AG04450 (cell line): Measurements from ENCODE around the gene PBX2. TPM values are rescaled to one million over a fixed set of nuclear protein-coding genes. Genes with fewer than 3 reads are reported as not detected.

ENCODE experiments used
- CTCF ChIA-PET: fragments of 300-600, 350-600 bp; formaldehyde crosslinking; extraction: SDS; loops from one replicate; lab custom pipeline; 2022; ENCODE audit warnings: antibody characterized with exemption, inconsistent platforms; lab: Charles Lee
- POLR2A ChIA-PET: fragments of 350-600 bp; formaldehyde crosslinking; extraction: SDS; loops from one replicate; lab custom pipeline; 2021; ENCODE audit warnings: antibody characterized with exemption, inconsistent platforms; lab: Yijun Ruan, JAX
- DNase-seq: peaks from one replicate; pipeline ENCODE4 v3.0.0-alpha.2; 2011; ENCODE audit warnings: low read depth, low spot score
- H3K27ac ChIP-seq: one replicate; pipeline ENCODE4 v1.5.1; 2012; ENCODE audit warnings: low read depth, low read length, control low read depth
- H3K27me3 ChIP-seq: one replicate; pipeline ENCODE4 v1.6.0; 2012; ENCODE audit warnings: low read length; ENCODE audit not compliant: control insufficient read depth, insufficient read depth
- H3K4me3 ChIP-seq: 2 replicates; pipeline ENCODE4 v1.5.1; 2011; ENCODE audit warnings: mild to moderate bottlenecking, low read depth, low read length, control low read depth
- H3K9me3 ChIP-seq: 2 replicates; pipeline ENCODE4 v1.5.1; 2012; ENCODE audit warnings: low read length; ENCODE audit not compliant: control insufficient read depth, insufficient read depth
- polyA minus RNA-seq: library from RNA; depleted of rRNA, polyadenylated mRNA; stranded (reverse); fragments of >200 nt; gene quantifications from 2 replicates; pipeline ENCODE4 v1.2.3, GENCODE V29; 2011; rRNA and poly(A)+ RNA removed
- polyA plus RNA-seq: library from polyadenylated mRNA; depleted of rRNA; stranded (reverse); fragments of >200 nt; gene quantifications from 2 replicates; pipeline ENCODE4 v1.2.3, GENCODE V29; 2011; rRNA removed
- TF ChIP-seq, protein P1 (sequence below): IDR thresholded peaks from 2 replicates; pipeline ENCODE4 v1.5.1; 2011; ENCODE audit warnings: low read depth, low read length, control low read depth, inconsistent platforms

PBX2 gene, protein sequence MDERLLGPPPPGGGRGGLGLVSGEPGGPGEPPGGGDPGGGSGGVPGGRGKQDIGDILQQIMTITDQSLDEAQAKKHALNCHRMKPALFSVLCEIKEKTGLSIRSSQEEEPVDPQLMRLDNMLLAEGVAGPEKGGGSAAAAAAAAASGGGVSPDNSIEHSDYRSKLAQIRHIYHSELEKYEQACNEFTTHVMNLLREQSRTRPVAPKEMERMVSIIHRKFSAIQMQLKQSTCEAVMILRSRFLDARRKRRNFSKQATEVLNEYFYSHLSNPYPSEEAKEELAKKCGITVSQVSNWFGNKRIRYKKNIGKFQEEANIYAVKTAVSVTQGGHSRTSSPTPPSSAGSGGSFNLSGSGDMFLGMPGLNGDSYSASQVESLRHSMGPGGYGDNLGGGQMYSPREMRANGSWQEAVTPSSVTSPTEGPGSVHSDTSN
- 56.5 and 59.2 TPM in 2 replicates for polyA plus RNA-seq
- polyA minus RNA-seq: 49.9 and 59.5 TPM in 2 replicates

DNA sequence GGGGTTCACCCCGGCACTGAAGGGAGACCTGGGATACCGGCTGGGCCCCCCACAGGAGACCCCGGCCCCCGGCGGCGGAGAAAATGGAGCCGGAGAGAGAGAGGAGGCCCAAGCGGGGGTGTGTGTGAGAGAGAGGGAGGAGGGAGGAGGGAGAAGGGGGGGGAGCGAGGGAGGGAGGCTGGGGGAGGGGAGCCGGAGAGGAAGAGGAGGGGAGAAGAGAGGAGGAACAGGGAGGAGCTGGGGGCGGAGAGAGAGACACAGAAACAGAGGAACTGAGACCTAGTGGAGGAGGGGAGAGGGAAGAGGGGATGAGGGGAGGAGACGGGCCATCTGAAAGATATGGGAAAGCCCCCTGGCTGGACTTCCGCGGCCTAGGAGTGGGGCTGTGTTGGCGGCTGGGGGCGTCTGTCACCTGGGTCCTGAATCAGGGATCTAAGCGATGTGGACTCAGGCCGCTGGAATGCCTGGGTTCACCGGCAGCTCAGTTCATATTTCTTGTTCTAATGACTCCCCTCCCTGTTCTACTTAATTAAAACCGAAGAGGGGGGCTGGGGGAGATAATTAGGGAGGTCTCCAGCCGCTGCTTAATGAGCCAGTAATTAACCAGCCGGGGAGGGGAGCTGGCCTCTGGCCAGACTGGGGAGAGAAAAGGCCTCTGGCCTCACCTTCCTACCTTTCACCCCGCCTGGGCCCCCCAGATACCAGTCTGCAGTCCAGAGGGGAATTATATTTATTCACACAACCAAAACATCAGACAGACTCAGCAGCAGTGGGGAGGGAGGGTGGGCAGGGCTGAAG, at the start of gene PBX2:
TSS of gene PBX2 (minus strand) at position 149 of the 798 bp plus-strand sequence. CDS start 287 bp downstream, outside the sequence.
- Histone ChIP-seq H3K27me3 (no peaks in the 10 kb centered on the region), H3K27ac (peak within 1 kb of the TSS; percentile 82), H3K4me3 (peak within 1 kb of the TSS; percentile 82), H3K9me3 (peaks cover 4% of the 10 kb centered on the region; the same call in 1 of the 2 replicates)
- CTCF ChIA-PET: interaction anchor here (0.6 to 1.6 kb wide), 3 partner anchors 13 to 72 kb away, joined by 3 to 4 read pairs (median 4); no protein-coding TSS in a partner anchor
- DNase-seq: peak; percentile 60
- TF ChIP-seq, protein P1, sequence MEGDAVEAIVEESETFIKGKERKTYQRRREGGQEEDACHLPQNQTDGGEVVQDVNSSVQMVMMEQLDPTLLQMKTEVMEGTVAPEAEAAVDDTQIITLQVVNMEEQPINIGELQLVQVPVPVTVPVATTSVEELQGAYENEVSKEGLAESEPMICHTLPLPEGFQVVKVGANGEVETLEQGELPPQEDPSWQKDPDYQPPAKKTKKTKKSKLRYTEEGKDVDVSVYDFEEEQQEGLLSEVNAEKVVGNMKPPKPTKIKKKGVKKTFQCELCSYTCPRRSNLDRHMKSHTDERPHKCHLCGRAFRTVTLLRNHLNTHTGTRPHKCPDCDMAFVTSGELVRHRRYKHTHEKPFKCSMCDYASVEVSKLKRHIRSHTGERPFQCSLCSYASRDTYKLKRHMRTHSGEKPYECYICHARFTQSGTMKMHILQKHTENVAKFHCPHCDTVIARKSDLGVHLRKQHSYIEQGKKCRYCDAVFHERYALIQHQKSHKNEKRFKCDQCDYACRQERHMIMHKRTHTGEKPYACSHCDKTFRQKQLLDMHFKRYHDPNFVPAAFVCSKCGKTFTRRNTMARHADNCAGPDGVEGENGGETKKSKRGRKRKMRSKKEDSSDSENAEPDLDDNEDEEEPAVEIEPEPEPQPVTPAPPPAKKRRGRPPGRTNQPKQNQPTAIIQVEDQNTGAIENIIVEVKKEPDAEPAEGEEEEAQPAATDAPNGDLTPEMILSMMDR: no peak
- POLR2A ChIA-PET: interaction anchor here (1.0 to 1.6 kb wide), 3 partner anchors 11 to 60 kb away, joined by 4 to 11 read pairs (median 4); partner anchors contain the start of gene FKBPL

DNA sequence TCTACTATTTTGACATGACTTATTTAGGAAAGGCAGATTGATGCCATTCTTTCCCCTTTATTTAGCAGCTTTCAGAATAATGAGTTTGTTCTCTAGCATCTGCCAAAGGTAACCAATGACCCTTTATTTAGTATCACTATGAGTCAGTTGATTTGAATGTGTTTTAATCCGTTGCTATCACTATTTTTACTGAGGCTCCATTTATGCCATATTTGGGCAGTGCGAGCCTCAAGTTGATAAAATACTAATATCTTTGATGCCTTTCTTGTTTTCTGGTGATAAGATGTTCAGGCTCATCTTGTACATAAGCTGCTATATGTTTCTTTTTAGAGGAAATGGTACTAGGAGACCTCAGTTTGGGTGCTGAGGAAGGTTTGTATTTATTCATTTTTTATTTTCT, 49.5 kb upstream of the PBX2 start:
- peaks cover 18% of the 10 kb centered on the region for H3K27me3 ChIP-seq
- CTCF ChIA-PET: no interaction called here

DNA sequence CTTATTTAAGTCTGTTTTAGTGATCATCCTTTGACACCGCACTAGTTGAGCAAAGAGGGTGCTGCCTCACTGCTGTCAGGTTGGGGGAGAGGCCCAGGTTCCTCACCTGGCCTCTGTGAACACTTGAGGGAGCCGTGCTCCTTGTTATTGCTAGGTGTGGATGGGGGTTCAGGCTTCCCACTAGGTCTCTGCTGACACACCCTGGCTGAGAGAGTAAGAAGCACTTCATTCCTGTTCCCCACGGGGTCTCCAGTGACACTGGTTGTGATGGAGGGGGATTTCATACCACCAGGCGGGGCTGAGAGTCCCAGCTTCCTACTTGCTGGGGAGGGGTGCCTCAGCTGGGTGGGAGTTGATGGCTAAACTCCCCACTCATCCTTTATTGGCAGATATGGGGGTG, 44.9 kb upstream of the PBX2 start:
- Histone ChIP-seq H3K27ac (no peak overlapping the region), H3K4me3 (no peak overlapping the region), H3K9me3 (no peaks in the 10 kb centered on the region), H3K27me3 (peaks cover 5% of the 10 kb centered on the region)
- ChIA-PET POLR2A (no interaction called here), CTCF (interaction anchor here (0.6 to 2.3 kb wide), 2 partner anchors 8 to 10 kb away, joined by 14 read pairs; no protein-coding TSS in a partner anchor)
- DNase-seq: no peak
- TF ChIP-seq, protein P1: no peak

More for the DNA sequence above, 49.5 kb upstream of the PBX2 start:
- no peak overlapping the region for H3K27ac ChIP-seq
- no peak overlapping the region for H3K4me3 ChIP-seq
- H3K9me3 ChIP-seq: no peaks in the 10 kb centered on the region
- DNase-seq: no peak
- TF ChIP-seq, protein P1: no peak
- POLR2A ChIA-PET: no interaction called here

DNA sequence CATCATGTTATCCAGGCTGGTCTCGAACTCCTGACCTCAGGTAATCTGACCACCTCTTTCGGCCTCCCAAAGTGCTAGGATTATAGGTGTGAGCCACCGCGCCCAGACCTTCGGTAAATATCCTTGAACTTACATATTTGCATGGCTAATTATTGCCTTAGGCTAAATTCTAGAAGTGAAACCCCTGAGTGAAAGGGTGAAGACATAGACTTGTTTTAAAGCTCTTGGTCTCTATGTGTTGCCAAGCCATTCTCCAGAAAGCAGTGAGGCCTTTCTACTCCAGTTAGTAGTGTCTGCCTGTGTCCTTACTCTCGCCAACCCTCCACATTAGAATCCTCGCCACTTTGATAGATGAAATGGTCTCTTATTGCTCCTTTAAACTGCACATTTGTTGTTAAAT, 36.4 kb upstream of the PBX2 start:
- POLR2A ChIA-PET: no interaction called here
- TF ChIP-seq, protein P1: no peak
- CTCF ChIA-PET: no interaction called here
- no peak for DNase-seq
- Histone ChIP-seq H3K27ac (no peak overlapping the region), H3K27me3 (peaks cover 24% of the 10 kb centered on the region), H3K9me3 (no peaks in the 10 kb centered on the region), H3K4me3 (no peak overlapping the region)
